H1 (cell line): ENCODE data around the gene RARB. TPM values are rescaled to one million over a fixed set of nuclear protein-coding genes. Genes with fewer than 3 reads are reported as not detected.

ENCODE experiments used
- CTCF ChIA-PET: fragments of 300-600 bp; sonication (Branson Sonifier 250); formaldehyde crosslinking; loops from one replicate; lab custom pipeline; 2021; ENCODE audit not compliant: partially characterized antibody; lab: Charles Lee
- POLR2A ChIA-PET: fragments of 300-600 bp; sonication (Branson Sonifier 250); formaldehyde crosslinking; loops from one replicate; lab custom pipeline; 2021; ENCODE audit warnings: inconsistent platforms; ENCODE audit not compliant: partially characterized antibody; lab: Charles Lee
- DNase-seq, 2 experiments: peaks; one replicate each; pipeline versions ENCODE4 v3.0.0 to v3.0.0-alpha.2; 2010 to 2022; ENCODE audit warnings: low spot score in 2 of 2, low read depth in 1 of 2, mixed read lengths in 1 of 2
- FAIRE-seq: peaks from 2 replicates; lab custom pipeline; 2011; peaks lifted over from hg19 to GRCh38; lab: Jason Lieb, UNC
- H2AFZ ChIP-seq: 2 replicates; pipeline ENCODE4 v1.8.1; 2012; ENCODE audit warnings: low read length, inconsistent platforms
- H2AK5ac ChIP-seq: 2 replicates; pipeline ENCODE4 v1.6.1; 2013; ENCODE audit warnings: low read depth, low read length
- H2BK120ac ChIP-seq: replicated peaks from 2 replicates; pipeline ENCODE3; 2013; ENCODE audit warnings: low read depth, low read length, inconsistent platforms
- H2BK12ac ChIP-seq: 2 replicates; pipeline ENCODE4 v1.6.1; 2013; ENCODE audit warnings: low read depth, low read length
- H2BK15ac ChIP-seq: 2 replicates; pipeline ENCODE4 v1.6.1; 2013; ENCODE audit warnings: low read length
- H2BK20ac ChIP-seq: 2 replicates; pipeline ENCODE4 v1.6.1; 2013; ENCODE audit warnings: low read length
- H2BK5ac ChIP-seq: 2 replicates; pipeline ENCODE4 v1.6.1; 2013; ENCODE audit warnings: low read depth, low read length
- H3K14ac ChIP-seq: 2 replicates; pipeline ENCODE4 v1.6.1; 2013; ENCODE audit warnings: inconsistent platforms; ENCODE audit not compliant: insufficient read length
- H3K18ac ChIP-seq: 2 replicates; pipeline ENCODE4 v1.6.1; 2013; ENCODE audit warnings: low read length; ENCODE audit errors: extremely low read depth
- H3K23ac ChIP-seq: 2 replicates; pipeline ENCODE4 v1.6.1; 2013; ENCODE audit warnings: inconsistent platforms; ENCODE audit not compliant: insufficient read length
- H3K23me2 ChIP-seq: 2 replicates; pipeline ENCODE4 v1.6.1; 2013; ENCODE audit warnings: low read depth, low read length
- H3K27ac ChIP-seq: 2 replicates; pipeline ENCODE4 v1.6.1; 2011; ENCODE audit warnings: low read depth, low read length, inconsistent platforms
- H3K27me3 ChIP-seq, 4 experiments: replicated peaks in 1 of 4; 1 replicate in 1 of 4; 2 replicates in 3 of 4; pipeline versions ENCODE4 v1.6.1 to v1.8.1; 2011 to 2013; ENCODE audit warnings: low read length in 3 of 4, mild to moderate bottlenecking in 3 of 4, inconsistent platforms in 2 of 4, mixed read lengths in 2 of 4, moderate library complexity in 1 of 4; ENCODE audit not compliant: control insufficient read depth in 3 of 4, insufficient read depth in 3 of 4; ENCODE audit errors: extremely low read depth in 1 of 4
- H3K36me3 ChIP-seq, 4 experiments: 2 replicates each; pipeline versions ENCODE4 v1.6.1 to v1.8.1; 2011 to 2013; ENCODE audit warnings: mild to moderate bottlenecking in 4 of 4, low read length in 3 of 4, moderate library complexity in 2 of 4, control low read depth in 1 of 4, inconsistent platforms in 1 of 4; ENCODE audit not compliant: insufficient read depth in 4 of 4, control insufficient read depth in 2 of 4
- H3K4ac ChIP-seq: replicated peaks from 2 replicates; pipeline ENCODE3; 2013; ENCODE audit warnings: low read length, low read depth, mixed read lengths, inconsistent platforms; ENCODE audit not compliant: insufficient read length
- H3K4me1 ChIP-seq, 4 experiments: replicated peaks in 1 of 4; 1 replicate in 1 of 4; 2 replicates in 3 of 4; pipeline versions ENCODE4 v1.6.1 to v1.8.1; 2011 to 2013; ENCODE audit warnings: low read length in 3 of 4, inconsistent platforms in 2 of 4, mixed read lengths in 1 of 4; ENCODE audit not compliant: insufficient read depth in 4 of 4, control insufficient read depth in 3 of 4
- H3K4me2 ChIP-seq, 2 experiments: 2 replicates each; pipeline versions ENCODE4 v1.6.1 to v1.8.1; 2011 to 2013; ENCODE audit warnings: low read depth in 2 of 2, low read length in 2 of 2, control low read depth in 1 of 2, inconsistent platforms in 1 of 2, mild to moderate bottlenecking in 1 of 2; ENCODE audit not compliant: insufficient read depth in 1 of 2
- H3K4me3 ChIP-seq, 4 experiments: fragments of 200-600, 300-600 bp in 1 of 4; sonication (generic), shearing (Covaris generic), sonication (Bioruptor Twin) in 1 of 4; 2 replicates each; pipeline versions ENCODE4 v1.5.1 to v1.8.1; 2011 to 2016; ENCODE audit warnings: low read length in 4 of 4, low read depth in 3 of 4, control low read depth in 2 of 4, inconsistent platforms in 2 of 4, mild to moderate bottlenecking in 2 of 4, mixed read lengths in 1 of 4, moderate library complexity in 1 of 4; ENCODE audit not compliant: insufficient read depth in 2 of 4; ENCODE audit errors: extremely low read depth in 1 of 4
- H3K56ac ChIP-seq: replicated peaks from 2 replicates; pipeline ENCODE3; 2013; ENCODE audit warnings: low read depth, mild to moderate bottlenecking, mixed read lengths, low read length, inconsistent platforms; ENCODE audit not compliant: insufficient read length
- H3K79me1 ChIP-seq: 2 replicates; pipeline ENCODE4 v1.6.1; 2013; ENCODE audit warnings: low read depth, low read length, control low read depth
- H3K79me2 ChIP-seq, 2 experiments: 2 replicates each; pipeline versions ENCODE4 v1.6.1 to v1.8.1; 2012 to 2013; ENCODE audit warnings: low read length in 2 of 2, mild to moderate bottlenecking in 2 of 2, inconsistent platforms in 1 of 2; ENCODE audit not compliant: insufficient read depth in 2 of 2, control insufficient read depth in 1 of 2
- H3K9ac ChIP-seq, 4 experiments: replicated peaks in 1 of 4; 1 replicate in 1 of 4; 2 replicates in 3 of 4; pipeline versions ENCODE4 v1.6.1 to v1.8.1; 2011 to 2013; ENCODE audit warnings: low read depth in 3 of 4, low read length in 3 of 4, control low read depth in 2 of 4, mild to moderate bottlenecking in 2 of 4, moderate library complexity in 2 of 4, inconsistent platforms in 1 of 4; ENCODE audit errors: extremely low read depth in 1 of 4
- H3K9me3 ChIP-seq, 2 experiments: 2 replicates each; pipeline versions ENCODE4 v1.6.1 to v1.8.1; 2012 to 2013; ENCODE audit warnings: mild to moderate bottlenecking in 2 of 2, moderate library complexity in 2 of 2, control low read depth in 1 of 2, inconsistent platforms in 1 of 2, low read depth in 1 of 2, low read length in 1 of 2, mixed read lengths in 1 of 2; ENCODE audit not compliant: insufficient read depth in 2 of 2
- H4K20me1 ChIP-seq, 2 experiments: replicated peaks in 1 of 2; 2 replicates each; pipeline versions ENCODE3 to v1.8.1; 2011 to 2013; ENCODE audit warnings: inconsistent platforms in 2 of 2, low read length in 2 of 2, mild to moderate bottlenecking in 1 of 2; ENCODE audit not compliant: insufficient read depth in 2 of 2, control insufficient read depth in 1 of 2
- H4K5ac ChIP-seq: 2 replicates; pipeline ENCODE4 v1.6.1; 2013; ENCODE audit warnings: low read length, low read depth, mixed read lengths, inconsistent platforms; ENCODE audit not compliant: insufficient read length
- H4K8ac ChIP-seq: 2 replicates; pipeline ENCODE4 v1.8.0; 2013; ENCODE audit warnings: mild to moderate bottlenecking, moderate library complexity, low read length, inconsistent platforms; ENCODE audit not compliant: insufficient read depth; ENCODE audit errors: extremely low read depth
- H4K91ac ChIP-seq: replicated peaks from 2 replicates; pipeline ENCODE3; 2013; ENCODE audit warnings: low read length, mixed read lengths, inconsistent platforms; ENCODE audit not compliant: insufficient read length
- BCL11A ChIP-seq, 2 experiments: IDR thresholded peaks; one replicate each; pipeline ENCODE4 v1.6.1; 2011; ENCODE audit warnings: low read depth in 2 of 2, low read length in 2 of 2, mild to moderate bottlenecking in 2 of 2
- CBX8 ChIP-seq: fragments of 300-800, 300-1000 bp; sonication (generic); IDR thresholded peaks from 2 replicates; pipeline ENCODE4 v1.7.1; 2016; ENCODE audit warnings: low read depth, low read length, borderline replicate concordance
- CHD2 ChIP-seq: IDR thresholded peaks from 2 replicates; pipeline ENCODE4 v1.6.1; 2012; ENCODE audit warnings: low read length, improper control_type of control experiment
- CTBP2 ChIP-seq: IDR thresholded peaks from 2 replicates; pipeline ENCODE4 v1.7.0; 2011; ENCODE audit warnings: borderline replicate concordance, mild to moderate bottlenecking, moderate library complexity, mixed read lengths, low read length; ENCODE audit not compliant: insufficient read depth, insufficient read length
- EGR1 ChIP-seq: IDR thresholded peaks from 2 replicates; pipeline ENCODE4 v1.6.1; 2011; ENCODE audit warnings: low read depth, low read length, borderline replicate concordance
- FOSL1 ChIP-seq: IDR thresholded peaks from 2 replicates; pipeline ENCODE4 v1.6.1; 2011; ENCODE audit warnings: mild to moderate bottlenecking, low read depth, low read length, moderate library complexity; ENCODE audit not compliant: insufficient read depth
- HDAC6 ChIP-seq: IDR thresholded peaks from one replicate; pipeline ENCODE4 v1.7.1; 2012; ENCODE audit warnings: low read depth, mild to moderate bottlenecking, inconsistent platforms, low read length, moderate library complexity
- KDM4A ChIP-seq: IDR thresholded peaks from one replicate; pipeline ENCODE4 v1.7.1; 2012; ENCODE audit warnings: low read depth, mild to moderate bottlenecking, moderate library complexity, low read length, inconsistent platforms; ENCODE audit not compliant: severe bottlenecking
- NRF1 ChIP-seq: IDR thresholded peaks from 2 replicates; pipeline ENCODE4 v1.6.1; 2011; ENCODE audit warnings: mild to moderate bottlenecking, low read depth, low read length, improper control_type of control experiment
- POU5F1 ChIP-seq: IDR thresholded peaks from 2 replicates; pipeline ENCODE4 v1.6.1; 2011; ENCODE audit warnings: low read depth, mild to moderate bottlenecking, low read length, moderate library complexity
- RAD21 ChIP-seq, 2 experiments: IDR thresholded peaks in 1 of 2; conservative IDR thresholded peaks in 1 of 2; 2 replicates each; pipeline ENCODE4 v1.6.1; 2011; ENCODE audit warnings: low read depth in 2 of 2, low read length in 2 of 2, improper control_type of control experiment in 1 of 2, inconsistent platforms in 1 of 2, mild to moderate bottlenecking in 1 of 2, moderate library complexity in 1 of 2
- RBBP5 ChIP-seq: IDR thresholded peaks from 2 replicates; pipeline ENCODE4 v1.7.1; 2012; ENCODE audit warnings: low read depth, mild to moderate bottlenecking, inconsistent platforms, low read length, moderate library complexity, borderline replicate concordance
- RXRA ChIP-seq: IDR thresholded peaks from 2 replicates; pipeline ENCODE4 v1.6.1; 2011; ENCODE audit warnings: low read depth, mild to moderate bottlenecking, low read length, moderate library complexity; ENCODE audit not compliant: insufficient read depth
- SIX5 ChIP-seq: IDR thresholded peaks from 2 replicates; pipeline ENCODE4 v1.6.1; 2011; ENCODE audit warnings: mild to moderate bottlenecking, low read depth, low read length
- SRF ChIP-seq: IDR thresholded peaks from 2 replicates; pipeline ENCODE4 v1.6.1; 2011; ENCODE audit warnings: mild to moderate bottlenecking, low read depth, low read length, moderate library complexity
- TAF7 ChIP-seq: optimal IDR thresholded peaks from 2 replicates; pipeline ENCODE3; 2011; ENCODE audit warnings: low read depth, mild to moderate bottlenecking, inconsistent platforms, low read length, moderate library complexity, borderline replicate concordance
- polyA plus RNA-seq, 7 experiments: library from polyadenylated mRNA; depleted of rRNA in 3 of 7; stranded (reverse) in 5 of 7; unstranded in 2 of 7; fragments of >200 nt in 5 of 7; fragments of 200-250 nt in 2 of 7; gene quantifications; 1 replicate in 5 of 7; 2 replicates in 1 of 7; 4 replicates in 1 of 7; pipeline versions ENCODE4 v1.2.1 to v1.2.3, GENCODE V29; 2011 to 2013; ENCODE audit warnings: missing spikeins in 2 of 7, mixed read lengths in 2 of 7
- total RNA-seq: library from RNA; stranded (reverse); fragmentation: NEBNext Ultra II Directional; extraction: Animal tissue kit (Norgen Biotek cat#: 25700); gene quantifications from 2 replicates; pipeline ENCODE4 v1.2.1, GENCODE V29; 2021

The RARB gene
- total and polyA plus RNA-seq, 2 of the 8 experiments (the other 6 are each of a cell fraction or from before 2014, with no cell fraction given), result 0.15 to 0.22 TPM

DNA sequence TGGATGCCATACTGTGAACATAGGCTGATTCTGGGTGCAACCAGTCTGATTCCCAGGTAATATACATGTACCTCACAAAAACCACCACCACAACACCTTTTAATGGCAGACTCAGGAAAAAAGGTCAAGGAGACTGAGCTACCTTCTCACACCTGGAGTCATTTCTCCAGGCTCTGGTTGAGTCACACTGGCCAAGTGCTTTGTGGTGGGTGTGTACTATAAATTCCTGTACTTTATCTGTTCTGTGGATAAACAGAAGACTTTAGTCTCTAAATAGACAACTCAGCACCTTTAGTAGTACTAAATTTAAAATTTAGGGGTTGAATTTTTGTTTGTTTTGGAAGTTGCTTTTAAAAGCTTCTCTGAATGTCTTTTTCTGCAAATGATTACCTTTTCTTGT is 190.0 kb downstream of the RARB start:
- H3K79me1 ChIP-seq, result no peaks in the 10 kb centered on the region
- H3K9me3 ChIP-seq, result no peaks in the 10 kb centered on the region
- no peak overlapping the region for H2AFZ ChIP-seq
- no peak overlapping the region for H4K8ac ChIP-seq
- H3K36me3 ChIP-seq, result peaks cover 0 to 71% (median 21%) of the 10 kb centered on the region in 4 experiments; a peak in 7 of 8 replicates
- no peak overlapping the region for H3K23ac ChIP-seq
- H2BK12ac ChIP-seq, result no peak overlapping the region
- peaks cover 0 to 1% of the 10 kb centered on the region in 2 experiments for H4K20me1 ChIP-seq
- no peak overlapping the region for H3K18ac ChIP-seq
- no peak overlapping the region for H3K4me2 ChIP-seq
- POLR2A ChIA-PET, result no interaction called here
- H3K4ac ChIP-seq, result no peak overlapping the region
- H4K91ac ChIP-seq, result no peak overlapping the region
- H3K4me3 ChIP-seq, result no peak overlapping the region
- H3K79me2 ChIP-seq, result no peaks in the 10 kb centered on the region
- no peaks in the 10 kb centered on the region for H3K27me3 ChIP-seq
- H3K14ac ChIP-seq, result no peak overlapping the region
- no peaks in the 10 kb centered on the region for H3K4me1 ChIP-seq
- H3K23me2 ChIP-seq, result no peaks in the 10 kb centered on the region
- no peak overlapping the region for H2BK5ac ChIP-seq
- CTCF ChIA-PET, result interaction anchor here (1.0 kb wide), 1 partner anchor 17 kb away, joined by 3 read pairs; no protein-coding TSS in a partner anchor
- FAIRE-seq (no peak), DNase-seq (no peak)
- H3K9ac ChIP-seq, result no peak overlapping the region
- H2BK120ac ChIP-seq, result no peak overlapping the region
- H2BK15ac ChIP-seq, result no peak overlapping the region
- no peak overlapping the region for H2AK5ac ChIP-seq
- no peak overlapping the region for H2BK20ac ChIP-seq
- H3K56ac ChIP-seq, result no peak overlapping the region
- H3K27ac ChIP-seq, result no peak overlapping the region
- no peak overlapping the region for H4K5ac ChIP-seq
- TF ChIP-seq SRF (no peak), EGR1 (no peak), RXRA (no peak), TAF7 (no peak), RBBP5 (no peak), SIX5 (no peak), CBX8 (no peak), CHD2 (no peak), BCL11A (IDR thresholded peaks at IDR 0.05; ENCODE audit: low read depth in 2 of 2, low read length in 2 of 2) (no peak), NRF1 (no peak), CTBP2 (no peak), FOSL1 (no peak), HDAC6 (no peak), KDM4A (no peak), RAD21 (IDR thresholded peaks at IDR 0.05 in 1 of 2, conservative IDR thresholded peaks at IDR 0.05 in 1 of 2; ENCODE audit: low read depth in 2 of 2, low read length in 2 of 2) (no peak), POU5F1 (no peak)
